Pons (tissue), 1 donor: ENCODE data around the gene ING2.
"Not testable (repeated sequence)": the region's sequence is repeated elsewhere in the genome, so short reads cannot be mapped to it uniquely, and the experiment has no call there.

Experiments
- DNase-seq: peaks from one replicate; pipeline ENCODE4 v3.0.0-alpha.2; 2016; ENCODE audit warnings: low spot score

Gene ING2, protein sequence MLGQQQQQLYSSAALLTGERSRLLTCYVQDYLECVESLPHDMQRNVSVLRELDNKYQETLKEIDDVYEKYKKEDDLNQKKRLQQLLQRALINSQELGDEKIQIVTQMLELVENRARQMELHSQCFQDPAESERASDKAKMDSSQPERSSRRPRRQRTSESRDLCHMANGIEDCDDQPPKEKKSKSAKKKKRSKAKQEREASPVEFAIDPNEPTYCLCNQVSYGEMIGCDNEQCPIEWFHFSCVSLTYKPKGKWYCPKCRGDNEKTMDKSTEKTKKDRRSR

DNA sequence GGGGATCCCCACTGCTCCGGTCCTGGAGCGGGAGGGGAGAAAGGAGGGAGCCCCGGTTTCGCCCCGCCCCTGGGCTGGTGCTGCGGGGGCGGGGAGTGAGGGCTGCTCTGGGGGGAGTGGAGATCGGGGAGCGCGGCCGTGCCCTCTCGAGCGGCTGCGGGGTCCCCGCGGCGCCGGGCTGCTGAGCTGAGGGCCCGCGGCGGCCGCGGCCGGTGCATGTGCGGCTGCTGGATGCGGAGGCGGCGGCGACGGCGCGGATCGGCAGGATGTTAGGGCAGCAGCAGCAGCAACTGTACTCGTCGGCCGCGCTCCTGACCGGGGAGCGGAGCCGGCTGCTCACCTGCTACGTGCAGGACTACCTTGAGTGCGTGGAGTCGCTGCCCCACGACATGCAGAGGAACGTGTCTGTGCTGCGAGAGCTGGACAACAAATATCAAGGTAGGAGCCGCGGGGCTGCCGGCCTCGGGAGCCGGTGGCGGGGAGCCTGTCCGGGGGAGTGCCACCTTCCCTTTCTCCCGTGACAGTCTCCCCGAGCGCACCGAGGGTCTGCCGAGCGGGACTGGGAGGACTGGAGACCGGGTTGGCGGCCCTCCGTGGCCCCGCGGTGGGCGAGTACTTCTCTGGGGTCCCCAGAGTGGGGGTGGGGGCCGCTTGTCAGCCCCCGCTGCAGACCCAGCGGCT, at the start of gene ING2:
ING2 (plus strand) TSS at position 129 of the 681 bp plus-strand sequence; CDS start at position 267, 138 bp downstream.
- DNase-seq = peak; percentile 91

DNA sequence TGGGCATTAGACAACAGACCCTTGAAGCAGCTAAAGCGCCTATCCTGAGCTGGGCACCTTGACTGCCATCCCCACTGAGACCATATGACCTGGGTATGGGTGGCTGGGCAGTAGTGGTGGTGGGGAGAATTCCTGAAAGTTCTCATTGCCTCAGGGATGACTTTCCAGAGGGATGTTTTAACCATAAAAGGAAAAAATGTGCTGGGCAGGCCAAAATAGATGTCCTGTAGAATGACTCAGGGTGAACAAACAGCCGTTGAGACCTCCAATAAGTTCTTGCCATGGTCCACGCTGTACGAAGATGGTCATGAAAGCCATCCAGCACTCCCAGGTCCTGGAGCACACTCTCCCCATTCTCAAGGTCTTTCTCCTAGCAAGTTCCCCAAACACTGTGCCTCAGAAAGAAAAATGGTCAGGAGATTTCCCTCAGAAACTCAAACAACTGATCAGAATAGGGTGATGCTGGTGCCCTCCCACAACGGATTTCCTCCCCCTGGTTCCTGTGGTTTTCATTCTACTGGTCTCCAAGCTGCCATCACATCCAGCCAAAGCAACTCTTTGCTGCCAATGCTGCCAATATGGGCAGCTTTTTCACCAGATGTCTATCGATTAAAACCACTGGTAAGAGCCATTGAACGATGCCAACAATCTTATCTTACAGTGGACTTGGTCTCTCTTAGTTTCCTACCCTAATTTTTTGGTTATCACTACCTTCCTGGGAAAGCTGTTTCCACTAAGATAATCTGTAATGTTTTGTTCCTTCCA, 49.2 kb upstream of the ING2 start:
- DNase-seq = no peak

DNA sequence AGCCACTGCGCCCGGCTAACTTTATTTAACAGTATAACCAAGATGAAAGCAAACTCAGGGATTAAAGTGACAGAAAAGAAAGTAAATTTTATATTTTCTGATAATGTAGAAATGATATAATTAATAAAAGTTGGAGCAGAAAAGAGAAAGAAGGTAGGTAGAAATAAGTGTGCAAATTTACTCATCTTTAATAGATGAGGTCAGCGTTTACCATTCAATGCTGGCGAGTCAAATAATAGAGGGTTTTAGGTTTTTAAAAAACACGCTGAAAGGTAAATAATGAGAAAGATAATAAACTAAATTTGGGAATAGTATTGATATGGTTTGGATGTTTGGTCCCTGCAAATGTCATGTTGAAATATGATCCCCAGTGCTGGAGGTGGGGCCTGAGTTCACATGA, 46.9 kb upstream of the ING2 start:
- DNase-seq = no peak

DNA sequence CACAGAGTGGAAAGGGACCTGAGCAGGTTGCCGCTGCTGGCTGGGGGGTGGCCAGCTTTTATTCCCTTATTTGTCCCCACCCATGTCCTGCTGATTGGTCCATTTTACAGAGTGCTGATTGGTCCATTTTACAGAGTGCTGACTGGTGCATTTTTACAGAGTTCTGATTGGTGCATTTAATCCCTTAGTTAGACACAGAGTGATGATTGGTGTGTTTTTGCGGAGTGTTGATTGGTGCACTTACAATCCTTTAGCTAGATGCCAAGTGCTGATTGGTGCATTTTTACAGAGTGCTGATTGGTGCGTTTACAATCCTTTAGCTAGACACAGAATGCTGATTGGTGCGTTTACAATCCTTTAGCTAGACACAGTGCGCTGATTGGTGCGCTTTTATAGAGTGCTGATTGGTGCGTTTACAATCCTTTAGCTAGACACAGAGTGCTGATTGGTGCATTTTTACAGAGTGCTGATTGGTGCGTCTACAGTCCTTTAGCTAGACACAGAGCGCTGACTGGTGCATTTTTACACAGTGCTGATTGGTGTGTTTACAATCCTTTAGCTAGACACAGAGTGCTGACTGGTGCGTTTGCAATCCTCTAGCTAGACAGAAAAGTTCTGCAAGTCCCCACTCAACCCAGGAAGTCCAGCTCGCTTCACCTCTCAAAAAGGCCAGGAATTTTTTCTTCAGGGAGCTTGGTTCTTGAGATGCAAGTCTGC, 40.8 kb upstream of the ING2 start:
- not testable (repeated sequence) for DNase-seq

DNA sequence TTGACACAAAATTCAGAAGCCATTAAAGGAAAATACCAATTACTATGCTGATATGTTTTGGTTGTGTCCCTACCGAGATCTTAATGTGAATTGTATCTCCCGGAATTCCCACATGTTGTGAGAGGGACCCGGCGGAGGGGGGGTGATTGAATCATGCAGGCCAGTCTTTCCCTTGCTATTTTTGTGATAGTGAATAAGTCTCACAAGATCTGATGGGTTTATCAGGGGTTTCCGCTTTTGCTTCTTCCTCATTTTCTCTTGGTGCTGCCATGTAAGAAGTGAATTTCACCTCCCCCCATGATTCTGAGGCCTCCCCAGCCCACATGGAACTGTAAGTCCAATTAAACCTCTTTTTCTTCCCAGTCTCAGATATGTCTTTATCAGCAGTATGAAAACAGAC, 39.0 kb upstream of the ING2 start:
- DNase-seq = not testable (repeated sequence)

DNA sequence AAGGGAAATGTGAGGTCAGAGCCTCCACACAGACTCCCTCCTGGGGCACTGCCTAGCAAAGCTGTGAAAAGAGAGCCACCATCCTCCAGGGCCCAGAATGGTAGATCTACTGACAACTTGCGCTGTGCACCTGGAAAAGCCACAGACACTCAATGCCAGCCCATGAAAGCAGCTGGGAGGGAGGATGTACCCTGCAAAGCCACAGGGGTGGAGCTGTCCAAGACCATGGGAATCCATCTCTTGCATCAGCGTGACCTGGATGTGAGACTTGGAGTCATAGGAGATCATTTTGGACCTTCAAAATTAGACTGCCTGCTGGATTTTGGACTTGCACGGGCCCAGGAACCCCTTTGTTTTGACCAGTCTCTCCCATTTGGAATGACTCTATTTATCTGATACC, 37.6 kb upstream of the ING2 start:
- no peak for DNase-seq

DNA sequence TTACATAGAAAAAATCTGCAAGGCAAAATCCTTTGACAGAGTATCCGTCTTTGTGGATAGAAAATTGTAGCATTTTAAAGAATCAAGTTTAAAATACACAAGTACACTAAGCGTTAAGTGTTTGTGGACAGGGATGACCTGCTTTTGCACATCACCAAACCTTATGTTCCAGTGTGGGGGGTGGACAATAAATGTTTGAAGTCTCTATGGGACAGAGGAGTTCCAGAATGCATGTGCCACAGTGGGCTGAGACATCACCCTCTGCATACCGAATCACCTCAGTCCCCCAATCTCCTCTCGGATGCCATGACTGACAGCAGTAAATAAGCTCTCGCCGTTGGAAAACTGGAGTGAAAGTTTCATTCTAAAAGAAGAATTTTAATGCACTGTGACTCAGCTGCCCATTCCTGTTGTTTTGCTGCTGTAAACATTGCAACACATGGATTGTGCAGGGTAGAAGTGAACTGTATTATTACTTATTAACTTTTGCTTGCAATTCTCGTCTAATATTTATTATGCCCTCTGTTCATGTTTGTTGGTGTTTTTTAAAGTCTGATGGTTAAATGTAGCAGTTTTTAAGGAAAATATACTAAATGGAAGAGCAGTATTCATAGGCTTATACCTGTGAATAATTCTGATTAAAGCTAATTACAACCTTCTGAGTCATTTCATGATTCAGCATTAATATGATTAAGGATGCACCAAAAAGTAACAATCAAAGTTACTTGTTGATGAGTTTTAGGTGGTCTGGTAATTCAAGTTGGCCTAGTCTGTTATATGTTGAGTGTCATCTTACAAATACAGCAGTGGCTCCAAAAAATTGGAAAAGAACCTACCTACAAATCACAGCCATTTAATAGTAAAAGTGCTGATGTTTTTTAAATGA, 36.4 kb upstream of the ING2 start:
- no peak for DNase-seq

DNA sequence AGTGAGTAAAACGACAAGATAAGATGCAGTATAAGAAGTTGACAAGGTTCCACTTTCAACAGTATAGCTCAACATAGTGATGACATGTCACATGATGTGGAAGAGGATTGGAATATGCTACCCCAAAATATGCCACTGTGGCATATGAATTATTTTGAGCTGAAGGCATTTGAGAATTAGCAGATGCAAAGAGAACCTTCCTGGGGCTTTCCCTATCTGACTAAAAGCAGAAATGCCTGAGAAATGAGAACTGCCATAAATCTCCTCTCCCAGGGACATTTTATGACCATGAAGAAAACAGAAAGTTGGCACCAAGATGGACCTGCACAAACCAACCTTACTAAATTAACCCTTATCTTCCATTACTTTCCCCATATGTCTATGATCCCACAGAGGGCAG, 35.6 kb upstream of the ING2 start:
- no peak for DNase-seq

DNA sequence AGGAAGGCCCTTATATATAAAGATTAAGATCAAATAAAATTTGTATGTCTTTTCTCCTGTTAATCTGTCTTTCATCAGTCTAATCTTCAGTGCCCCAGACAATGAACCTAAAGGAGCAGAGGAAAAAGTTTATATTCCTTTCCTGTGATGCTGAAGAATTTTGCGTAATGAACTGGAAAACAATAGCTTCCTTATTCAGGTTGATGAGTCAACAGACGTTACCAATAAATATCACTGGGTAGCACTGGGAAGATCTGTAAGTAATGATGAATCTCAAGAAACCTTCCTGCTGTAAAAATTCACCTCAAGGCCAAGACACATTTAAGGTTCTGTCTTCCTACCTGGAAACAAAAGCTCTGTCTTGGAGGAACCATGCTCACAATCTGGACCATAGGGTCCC, 34.9 kb upstream of the ING2 start:
- no peak for DNase-seq

DNA sequence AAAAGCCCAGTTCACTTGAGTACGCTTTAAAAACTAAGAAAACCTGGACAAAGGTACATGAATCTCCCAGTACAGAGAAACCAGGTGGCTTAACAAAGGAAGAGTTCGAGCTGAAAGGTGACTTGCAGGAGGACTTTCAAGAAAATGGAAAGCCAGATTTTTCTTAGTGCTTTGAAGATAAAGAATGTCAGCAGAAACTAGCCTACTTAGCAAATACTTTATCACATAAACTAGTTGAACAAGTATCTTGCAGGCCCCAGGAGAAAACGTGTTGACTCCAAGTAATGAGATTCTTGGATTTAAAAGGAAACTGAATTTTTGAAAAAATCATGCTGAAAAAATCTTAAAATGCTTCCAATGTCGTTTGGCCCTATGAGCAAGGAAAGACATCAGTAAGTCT, 34.0 kb upstream of the ING2 start:
- no peak for DNase-seq

DNA sequence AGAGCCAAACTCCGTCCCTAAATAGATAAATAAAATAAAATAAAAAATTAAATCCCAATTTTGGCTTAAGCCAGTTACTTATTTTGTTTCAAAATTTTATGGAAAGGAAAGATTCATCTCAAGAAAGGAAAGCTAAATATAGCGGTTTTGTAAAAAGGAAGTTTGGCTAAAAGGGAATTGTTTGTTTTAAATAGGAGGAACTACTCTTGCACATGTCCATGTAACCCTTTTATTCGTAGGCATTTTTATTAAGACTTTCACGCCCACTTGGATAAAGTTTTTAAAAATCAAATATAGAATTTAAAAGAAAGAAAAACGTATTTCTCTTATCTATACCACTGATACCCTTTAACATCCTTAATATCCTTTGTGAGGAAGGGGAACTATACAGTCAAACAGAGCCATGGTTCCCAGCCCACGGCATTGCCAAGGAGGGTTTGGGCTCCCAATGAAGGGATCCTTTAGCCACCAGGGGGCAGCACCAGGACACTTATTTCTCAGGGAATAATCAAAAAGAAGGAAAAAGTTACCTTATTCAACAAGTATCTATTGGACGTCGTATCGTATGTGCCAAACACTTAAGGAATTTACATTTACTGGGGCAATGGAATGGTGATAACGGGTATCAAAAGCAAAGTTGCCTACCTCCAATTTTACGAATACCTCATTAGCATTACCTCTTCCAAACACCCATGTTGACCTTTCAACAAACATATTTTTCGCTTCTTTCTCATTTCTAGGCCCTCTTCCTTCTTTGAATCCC, 32.7 kb upstream of the ING2 start:
- DNase-seq = peak; percentile 87

DNA sequence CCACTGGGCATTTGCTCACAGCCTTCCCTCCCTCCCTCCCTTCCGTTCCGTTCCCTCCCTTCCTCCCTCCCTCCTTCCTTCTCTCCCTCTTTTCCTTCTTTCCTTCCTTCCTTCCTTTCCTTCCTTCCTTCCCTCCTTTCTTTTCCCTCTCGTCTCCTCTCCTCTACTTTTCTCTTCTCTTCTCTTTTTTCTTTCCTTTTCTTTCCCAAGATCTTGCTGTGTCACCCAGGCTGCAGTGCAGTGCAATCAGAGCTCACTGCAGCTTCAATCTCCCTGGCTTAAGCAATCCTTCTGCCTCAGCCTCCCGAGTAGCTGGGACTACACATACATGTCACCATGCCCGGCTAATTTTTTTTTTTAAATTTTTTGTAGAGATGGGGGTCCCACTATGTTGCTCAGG, 26.7 kb upstream of the ING2 start:
- no peak for DNase-seq

DNA sequence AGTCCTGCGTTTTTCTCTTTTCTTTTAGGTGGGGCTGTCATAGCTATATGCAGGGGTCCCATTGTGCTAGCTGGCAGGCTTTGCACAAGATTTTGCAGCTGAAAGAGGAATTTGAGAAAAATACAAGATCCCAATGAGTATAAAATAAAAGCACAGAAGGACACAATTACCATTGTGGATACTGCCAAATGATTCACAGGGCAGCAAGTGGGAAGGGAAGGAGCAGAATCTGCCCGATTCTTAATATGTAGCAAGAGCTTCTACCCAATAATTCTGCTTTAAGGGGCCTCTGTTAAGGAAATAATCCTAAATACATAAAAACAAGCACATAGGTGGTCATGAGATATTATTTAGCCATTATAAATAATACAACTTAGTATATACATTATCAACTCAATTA, 25.9 kb upstream of the ING2 start:
- no peak for DNase-seq

DNA sequence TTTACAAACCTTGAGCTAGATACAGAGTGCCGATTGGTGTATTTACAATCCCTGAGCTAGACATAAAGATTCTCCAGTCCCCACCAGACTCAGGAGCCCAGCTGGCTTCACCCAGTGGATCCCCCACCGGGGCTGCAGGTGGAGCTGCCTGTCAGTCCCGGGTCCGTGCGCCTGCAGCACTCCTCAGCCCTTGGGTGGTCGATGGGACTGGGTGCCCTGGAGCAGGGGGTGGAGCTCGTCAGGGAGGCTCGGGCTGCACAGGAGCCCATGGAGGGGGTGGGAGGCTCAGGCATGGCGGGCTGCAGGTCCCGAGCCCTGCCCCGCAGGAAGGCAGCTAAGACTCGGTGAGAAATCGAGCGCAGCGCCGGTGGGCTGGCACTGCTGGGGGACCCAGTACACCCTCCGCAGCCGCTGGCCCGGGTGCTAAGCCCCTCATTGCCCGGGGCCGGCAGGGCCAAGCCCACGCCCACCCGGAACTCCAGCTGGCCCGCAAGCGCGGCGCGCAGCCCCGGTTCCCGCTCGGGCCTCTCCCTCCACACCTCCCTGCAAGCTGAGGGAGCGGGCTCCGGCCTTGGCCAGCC, 22.3 kb upstream of the ING2 start:
- not testable (repeated sequence) for DNase-seq

DNA sequence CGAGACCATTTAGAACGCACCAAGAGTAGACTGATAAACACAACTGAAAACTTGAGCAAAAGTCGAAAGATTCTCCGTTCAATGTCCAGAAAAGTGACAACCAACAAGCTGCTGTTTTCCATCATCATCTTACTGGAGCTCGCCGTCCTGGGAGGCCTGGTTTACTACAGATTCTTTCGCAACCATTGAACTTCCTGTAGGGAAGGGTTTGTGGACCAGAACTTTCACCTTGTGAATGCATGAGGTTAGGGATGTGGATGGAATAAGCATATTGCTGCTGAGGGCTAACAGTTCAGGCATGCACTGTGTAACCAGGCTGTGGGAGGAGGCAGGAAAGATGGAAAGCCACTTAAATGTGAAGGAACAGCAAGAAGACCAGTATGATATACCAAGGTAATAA, 20.9 kb upstream of the ING2 start:
- DNase-seq = no peak

DNA sequence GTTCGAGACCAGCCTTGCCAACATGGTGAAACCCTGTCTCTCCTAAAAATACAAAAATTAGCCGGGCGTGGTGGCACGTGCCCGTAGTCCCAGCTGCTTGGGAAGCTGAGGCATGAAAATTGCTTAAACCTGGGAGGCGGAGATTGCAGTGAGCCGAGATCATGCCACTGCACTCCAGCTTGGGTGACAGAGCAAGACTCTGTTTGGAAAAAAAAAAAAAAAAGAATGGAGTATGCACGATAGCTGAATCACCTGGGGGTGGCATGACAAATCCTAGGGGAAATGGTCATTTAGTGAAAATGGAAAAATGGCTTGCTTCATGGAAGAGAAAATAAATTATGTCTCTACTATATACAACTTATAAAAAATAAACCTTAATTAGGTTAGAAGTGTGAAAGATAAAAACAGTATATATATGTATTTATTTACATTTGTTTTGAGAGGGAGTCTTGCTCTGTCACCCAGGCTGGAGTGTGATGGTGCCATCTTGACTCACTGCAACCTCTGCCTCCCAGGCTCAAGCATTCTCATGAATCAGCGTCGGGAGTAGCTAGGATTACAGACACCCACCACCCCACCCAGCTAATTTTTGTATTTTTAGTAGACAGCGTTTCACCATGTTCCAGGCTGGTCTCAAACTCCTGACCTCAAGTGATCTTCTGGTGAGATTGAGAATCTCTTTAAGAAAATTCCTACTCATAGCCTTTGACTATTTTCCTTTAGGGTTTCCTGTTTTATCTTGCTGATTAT, 19.3 kb upstream of the ING2 start:
- no peak for DNase-seq

DNA sequence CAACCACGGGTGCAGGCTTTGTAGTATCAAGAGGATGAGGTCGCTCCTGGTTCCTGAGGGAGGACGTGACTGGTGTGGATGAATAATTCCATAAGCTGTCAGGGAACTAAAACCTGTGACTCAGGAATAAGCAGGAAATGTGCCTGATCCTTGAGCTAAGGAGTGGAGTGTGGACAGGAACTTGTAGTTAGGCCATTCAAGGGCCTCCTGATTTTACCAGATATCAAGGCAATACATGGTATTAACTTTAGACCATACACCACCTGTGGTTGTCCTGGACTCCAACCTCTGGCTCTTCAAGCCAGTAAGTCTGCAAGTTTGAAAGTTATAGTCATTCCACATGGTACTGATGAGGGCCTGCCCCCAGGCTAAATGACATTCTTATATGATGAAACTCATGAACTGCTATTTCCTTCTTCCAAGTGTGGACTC, 12.1 kb upstream of the ING2 start:
- no peak for DNase-seq

DNA sequence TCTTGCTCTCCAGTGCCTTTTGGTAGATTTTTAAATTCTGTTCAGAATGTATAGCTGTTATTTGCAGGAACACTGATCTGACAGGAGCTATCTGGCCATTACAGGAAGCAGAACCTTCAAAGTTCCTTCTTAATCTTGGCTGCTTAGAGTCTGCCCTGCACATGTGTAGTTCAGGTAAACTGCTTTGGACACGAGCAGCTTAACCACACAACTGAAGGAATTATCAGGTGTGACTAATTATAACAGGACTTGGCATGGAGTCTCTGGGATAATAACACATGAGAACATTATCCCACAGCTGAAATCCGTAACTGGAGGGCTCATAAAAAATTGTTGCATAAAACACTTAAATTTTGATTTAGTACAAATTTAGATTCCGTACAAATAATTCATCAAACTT, 11.6 kb upstream of the ING2 start:
- DNase-seq = no peak

DNA sequence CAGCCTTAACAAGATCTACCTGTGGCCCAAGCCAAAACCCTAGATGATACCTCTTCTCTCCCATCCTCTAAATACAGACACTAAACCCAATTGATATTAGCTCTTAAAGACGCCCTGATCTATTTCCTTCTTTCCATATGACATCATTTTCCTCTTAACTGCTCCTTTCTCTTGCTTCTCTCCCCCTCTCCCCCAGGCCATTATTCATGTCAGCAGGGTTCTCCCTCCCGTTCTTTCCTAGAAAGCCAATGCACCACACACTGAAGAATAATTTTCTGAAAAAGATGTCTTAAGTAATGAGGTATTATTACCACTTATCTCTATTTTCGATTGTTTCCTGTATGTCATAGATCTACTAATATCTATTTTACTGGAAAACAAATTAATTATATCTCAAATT, 9.7 kb upstream of the ING2 start:
- no peak for DNase-seq

DNA sequence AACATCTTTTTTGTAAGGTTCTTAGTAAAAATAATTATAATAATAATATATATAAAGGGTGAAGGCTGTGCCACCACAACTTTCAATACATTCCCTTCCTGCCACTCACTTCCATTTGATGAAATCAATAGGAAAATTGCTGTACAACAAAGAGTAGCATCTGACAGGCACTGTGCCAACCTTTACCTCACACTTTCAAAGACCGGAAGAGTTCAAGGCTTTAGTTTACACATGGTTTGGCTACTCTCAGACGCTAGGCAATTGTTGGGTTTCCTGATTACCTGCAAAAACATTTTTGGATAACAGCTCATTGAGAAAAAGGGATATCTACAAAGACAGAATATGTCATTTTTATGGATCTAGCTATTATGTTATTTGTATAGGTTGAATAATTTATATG, 5.5 kb upstream of the ING2 start:
- no peak for DNase-seq
